Measurements from ENCODE around the gene PPP1R15B. TPM values are rescaled to one million over a fixed set of nuclear protein-coding genes. Genes with fewer than 3 reads are reported as not detected.

PPP1R15B gene
- total RNA-seq, 1 donor from 2014 or later: 23.4 TPM

DNA sequence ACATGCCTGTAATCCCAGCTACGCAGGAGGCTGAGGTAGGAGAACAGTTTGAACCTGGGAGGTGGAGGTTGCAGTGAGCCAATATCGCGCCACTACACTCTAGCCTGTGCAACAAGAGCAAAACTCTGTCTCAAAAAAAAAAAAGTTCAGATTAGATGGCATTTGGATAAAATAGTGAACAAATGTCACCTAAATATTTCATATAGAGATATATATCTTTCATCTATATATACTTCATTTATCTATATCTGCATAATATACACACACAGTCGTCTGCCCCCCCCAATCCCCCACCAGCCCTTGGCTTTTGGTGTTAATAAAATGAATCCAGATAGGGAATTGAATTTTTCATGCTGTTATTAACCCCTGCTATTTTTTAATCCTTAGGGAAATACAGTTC lies 5.0 kb downstream of the PPP1R15B start:
- DNase-seq (ENCODE audit: low read depth) (no peak), FAIRE-seq (no peak)
- TF ChIP-seq, protein P1, sequence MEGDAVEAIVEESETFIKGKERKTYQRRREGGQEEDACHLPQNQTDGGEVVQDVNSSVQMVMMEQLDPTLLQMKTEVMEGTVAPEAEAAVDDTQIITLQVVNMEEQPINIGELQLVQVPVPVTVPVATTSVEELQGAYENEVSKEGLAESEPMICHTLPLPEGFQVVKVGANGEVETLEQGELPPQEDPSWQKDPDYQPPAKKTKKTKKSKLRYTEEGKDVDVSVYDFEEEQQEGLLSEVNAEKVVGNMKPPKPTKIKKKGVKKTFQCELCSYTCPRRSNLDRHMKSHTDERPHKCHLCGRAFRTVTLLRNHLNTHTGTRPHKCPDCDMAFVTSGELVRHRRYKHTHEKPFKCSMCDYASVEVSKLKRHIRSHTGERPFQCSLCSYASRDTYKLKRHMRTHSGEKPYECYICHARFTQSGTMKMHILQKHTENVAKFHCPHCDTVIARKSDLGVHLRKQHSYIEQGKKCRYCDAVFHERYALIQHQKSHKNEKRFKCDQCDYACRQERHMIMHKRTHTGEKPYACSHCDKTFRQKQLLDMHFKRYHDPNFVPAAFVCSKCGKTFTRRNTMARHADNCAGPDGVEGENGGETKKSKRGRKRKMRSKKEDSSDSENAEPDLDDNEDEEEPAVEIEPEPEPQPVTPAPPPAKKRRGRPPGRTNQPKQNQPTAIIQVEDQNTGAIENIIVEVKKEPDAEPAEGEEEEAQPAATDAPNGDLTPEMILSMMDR (IDR thresholded peaks at IDR 0.05; ENCODE audit: insufficient read depth, low read length, severe bottlenecking): no peak
- Histone ChIP-seq H3K27me3 (ENCODE audit: control insufficient read depth, insufficient read depth, low read length) (no peaks in the 10 kb centered on the region), H3K4me3 (ENCODE audit: low read depth, low read length) (peak overlapping the region; percentile 99), H3K36me3 (ENCODE audit: control insufficient read depth, insufficient read depth, low read length) (peaks cover 14% of the 10 kb centered on the region)

DNA sequence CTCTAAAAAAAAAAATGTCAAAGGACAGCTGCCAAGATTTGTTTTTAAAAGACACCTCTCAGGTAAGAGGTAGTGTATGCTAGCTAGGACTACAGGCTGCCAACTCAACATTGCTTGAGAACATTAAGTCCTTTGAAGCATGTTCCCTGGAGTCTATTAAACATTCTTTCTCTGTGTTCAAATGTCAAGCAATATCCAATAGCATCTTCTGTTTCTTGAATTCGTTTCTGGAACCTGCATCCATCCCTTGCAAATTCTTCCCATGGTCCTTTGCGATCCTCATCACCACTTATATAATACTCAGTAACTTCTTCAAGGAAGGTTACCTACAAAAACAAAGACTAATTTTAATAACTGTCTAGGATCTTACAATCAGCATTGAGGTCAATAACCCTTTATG lies 5.6 kb downstream of the PPP1R15B start:
- Histone ChIP-seq H3K27me3 (ENCODE audit: control insufficient read depth, insufficient read depth, low read length) (no peaks in the 10 kb centered on the region), H3K4me3 (ENCODE audit: low read depth, low read length) (no peak overlapping the region), H3K36me3 (ENCODE audit: control insufficient read depth, insufficient read depth, low read length) (peaks cover 14% of the 10 kb centered on the region)
- FAIRE-seq (no peak), DNase-seq (ENCODE audit: low read depth) (no peak)
- TF ChIP-seq, protein P1 (IDR thresholded peaks at IDR 0.05; ENCODE audit: insufficient read depth, low read length, severe bottlenecking): no peak

DNA sequence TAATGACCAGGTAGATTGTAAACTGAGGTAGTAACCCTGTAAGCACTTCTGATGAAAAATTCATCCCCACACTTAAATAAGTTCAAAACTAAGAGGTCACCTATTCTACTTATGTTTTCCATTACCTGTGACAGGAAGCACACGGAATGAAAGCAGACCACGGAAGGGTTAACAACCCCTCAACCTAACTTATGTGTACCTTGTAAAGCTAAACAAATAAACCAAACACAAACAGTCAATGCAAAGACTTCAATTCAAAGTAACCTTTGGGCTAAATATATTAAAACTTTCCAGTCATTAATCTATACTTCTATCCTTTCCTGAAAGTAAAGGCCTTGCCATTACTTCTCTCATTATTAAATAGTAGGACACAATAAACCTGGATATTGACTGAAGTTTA lies 7.0 kb downstream of the PPP1R15B start:
- DNase-seq (ENCODE audit: low read depth): no peak
- Histone ChIP-seq H3K36me3 (ENCODE audit: control insufficient read depth, insufficient read depth, low read length) (peaks cover 11% of the 10 kb centered on the region), H3K27me3 (ENCODE audit: control insufficient read depth, insufficient read depth, low read length) (no peaks in the 10 kb centered on the region), H3K4me3 (ENCODE audit: low read depth, low read length) (no peak overlapping the region)
- FAIRE-seq: no peak
- TF ChIP-seq, protein P1 (IDR thresholded peaks at IDR 0.05; ENCODE audit: insufficient read depth, low read length, severe bottlenecking): no peak

DNA sequence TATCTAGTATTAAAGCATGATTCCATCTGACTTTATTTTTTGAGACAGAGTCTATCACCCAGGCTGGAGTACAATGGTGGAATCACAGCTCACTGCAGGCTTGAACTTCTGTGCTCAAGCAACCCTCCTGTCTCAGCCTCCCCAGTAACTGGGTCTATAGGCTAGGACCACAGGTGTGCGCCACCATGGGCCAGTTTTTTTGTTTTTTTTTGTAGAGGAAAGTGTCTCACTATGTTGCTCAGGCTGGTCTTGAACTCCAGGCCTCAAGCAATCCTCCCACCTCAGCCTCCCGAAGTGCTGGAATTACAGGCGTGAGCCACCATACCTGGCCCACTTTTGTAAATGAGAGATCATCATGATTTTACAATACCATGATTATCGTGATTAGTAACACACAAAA lies 9.2 kb downstream of the PPP1R15B start:
- DNase-seq (ENCODE audit: low read depth): no peak
- TF ChIP-seq, protein P1 (IDR thresholded peaks at IDR 0.05; ENCODE audit: insufficient read depth, low read length, severe bottlenecking): no peak
- peaks cover 10% of the 10 kb centered on the region for H3K36me3 ChIP-seq (ENCODE audit: control insufficient read depth, insufficient read depth, low read length)
- FAIRE-seq: no peak
- H3K27me3 ChIP-seq (ENCODE audit: control insufficient read depth, insufficient read depth, low read length): no peaks in the 10 kb centered on the region
- no peak overlapping the region for H3K4me3 ChIP-seq (ENCODE audit: low read depth, low read length)

DNA sequence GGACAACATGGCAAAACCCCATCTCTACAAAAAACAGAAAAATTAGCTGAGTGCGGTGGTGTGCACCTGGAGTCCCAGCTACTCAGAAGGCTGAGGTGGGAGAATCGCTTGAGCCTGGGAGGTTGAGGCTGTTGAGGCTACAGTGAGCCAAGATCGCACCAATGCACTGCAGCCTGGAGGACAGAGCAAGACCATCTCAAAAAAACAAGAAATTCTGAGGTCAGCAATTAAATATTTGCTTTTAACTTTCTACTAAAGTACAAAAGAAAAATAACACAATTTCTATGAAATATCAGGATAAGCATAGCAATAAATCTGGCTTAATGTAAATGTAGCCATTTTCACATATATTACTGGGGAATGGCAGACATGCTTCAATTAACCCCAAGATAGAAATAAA lies 9.9 kb downstream of the PPP1R15B start:
- TF ChIP-seq, protein P1 (IDR thresholded peaks at IDR 0.05; ENCODE audit: insufficient read depth, low read length, severe bottlenecking): no peak
- Histone ChIP-seq H3K4me3 (ENCODE audit: low read depth, low read length) (no peak overlapping the region), H3K27me3 (ENCODE audit: control insufficient read depth, insufficient read depth, low read length) (no peaks in the 10 kb centered on the region), H3K36me3 (ENCODE audit: control insufficient read depth, insufficient read depth, low read length) (peaks cover 12% of the 10 kb centered on the region)
- FAIRE-seq: no peak
- DNase-seq (ENCODE audit: low read depth): no peak

DNA sequence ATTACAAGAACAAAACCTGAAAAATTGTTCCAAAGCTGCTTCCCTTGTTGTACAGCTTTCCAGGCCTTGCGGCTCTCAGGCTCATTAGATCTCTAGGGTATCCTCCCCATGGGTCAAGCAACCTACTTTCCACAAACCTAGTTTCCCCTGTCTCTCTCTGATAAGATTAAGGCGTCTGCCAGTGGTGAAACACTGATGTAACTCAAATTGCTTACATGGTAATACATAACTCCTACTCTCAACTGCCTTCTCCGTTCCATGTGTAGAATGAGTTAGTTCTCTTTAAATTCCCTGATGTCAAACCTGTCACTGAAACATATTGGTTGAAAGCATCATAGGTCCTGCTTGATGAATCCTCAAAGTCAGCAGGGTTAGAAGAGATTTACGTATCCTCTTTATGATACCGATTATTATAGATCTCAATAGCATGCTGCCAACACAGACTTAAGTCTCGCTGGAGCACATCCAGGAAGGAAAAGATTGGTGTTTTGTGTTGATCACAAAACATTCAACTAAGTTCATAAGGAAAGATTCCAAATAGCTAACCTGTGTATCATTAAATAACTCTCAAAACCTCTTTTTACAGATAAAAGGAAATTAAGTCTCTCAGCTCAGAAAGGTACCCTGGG lies 10.6 kb downstream of the PPP1R15B start:
- Histone ChIP-seq H3K27me3 (ENCODE audit: control insufficient read depth, insufficient read depth, low read length) (no peaks in the 10 kb centered on the region), H3K36me3 (ENCODE audit: control insufficient read depth, insufficient read depth, low read length) (peaks cover 12% of the 10 kb centered on the region), H3K4me3 (ENCODE audit: low read depth, low read length) (no peak overlapping the region)
- DNase-seq (ENCODE audit: low read depth) (no peak), FAIRE-seq (no peak)
- TF ChIP-seq, protein P1 (IDR thresholded peaks at IDR 0.05; ENCODE audit: insufficient read depth, low read length, severe bottlenecking): no peak

All from bronchial epithelial cell (primary cell).